ENCODE results near the gene KCNG2.

KCNG2 gene

GRCh38 chr18:79769698-79770500, 27.8 kb upstream of the KCNG2 start:
- DNase-seq (ENCODE audit: low read depth in 2 of 2), result no peak
- no peak for TF ChIP-seq CTCF (IDR thresholded peaks at IDR 0.05; ENCODE audit: low read depth, low read length)
- no peak overlapping the region for H3K4me3 ChIP-seq (replicated peaks in 1 of 2; ENCODE audit: low read depth in 2 of 2, low read length in 2 of 2)

- H3K4me3 ChIP-seq (replicated peaks in 1 of 2; ENCODE audit: low read depth in 2 of 2, low read length in 2 of 2), result no peak overlapping the region
- TF ChIP-seq CTCF (IDR thresholded peaks at IDR 0.05; ENCODE audit: low read depth, low read length), result no peak
- no peak for DNase-seq (ENCODE audit: low read depth in 2 of 2)
Observed at GRCh38 chr18:79770501-79770815, 27.3 kb upstream of the KCNG2 start.

GRCh38 chr18:79770826-79771225, 26.9 kb upstream of the KCNG2 start:
- H3K4me3 ChIP-seq (replicated peaks in 1 of 2; ENCODE audit: low read depth in 2 of 2, low read length in 2 of 2), result no peak overlapping the region
- no peak for DNase-seq (ENCODE audit: low read depth in 2 of 2)
- no peak for TF ChIP-seq CTCF (IDR thresholded peaks at IDR 0.05; ENCODE audit: low read depth, low read length)

GRCh38 chr18:79771446-79772107, 26.2 kb upstream of the KCNG2 start:
- no peak overlapping the region for H3K4me3 ChIP-seq (replicated peaks in 1 of 2; ENCODE audit: low read depth in 2 of 2, low read length in 2 of 2)
- no peak for TF ChIP-seq CTCF (IDR thresholded peaks at IDR 0.05; ENCODE audit: low read depth, low read length)
- no peak for DNase-seq (ENCODE audit: low read depth in 2 of 2)

- DNase-seq (ENCODE audit: low read depth in 2 of 2), result no peak
- no peak for TF ChIP-seq CTCF (IDR thresholded peaks at IDR 0.05; ENCODE audit: low read depth, low read length)
- H3K4me3 ChIP-seq (replicated peaks in 1 of 2; ENCODE audit: low read depth in 2 of 2, low read length in 2 of 2), result no peak overlapping the region
Observed at GRCh38 chr18:79772108-79772864, 25.5 kb upstream of the KCNG2 start.

- TF ChIP-seq CTCF (IDR thresholded peaks at IDR 0.05; ENCODE audit: low read depth, low read length), result no peak
- no peak for DNase-seq (ENCODE audit: low read depth in 2 of 2)
- no peak overlapping the region for H3K4me3 ChIP-seq (replicated peaks in 1 of 2; ENCODE audit: low read depth in 2 of 2, low read length in 2 of 2)
Observed at GRCh38 chr18:79772865-79773696, 24.7 kb upstream of the KCNG2 start.

Measured in cardiac fibroblast (primary cell).